Measurements from ENCODE around the gene WFIKKN2. TPM values are rescaled to one million over a fixed set of nuclear protein-coding genes. Genes with fewer than 3 reads are reported as not detected.

WFIKKN2 gene
- polyA plus RNA-seq, 1 of the 3 experiments (the other 2 are of a cell fraction) = not detected

GRCh38 chr17:50850640-50851039 is 15.3 kb downstream of the WFIKKN2 start:
- Histone ChIP-seq H3K9me3 (no peaks in the 10 kb centered on the region), H3K4me2 (no peak overlapping the region), H3K9me2 (no peaks in the 10 kb centered on the region), H3F3A (replicated peaks; ENCODE audit: insufficient read depth) (no peaks in the 10 kb centered on the region), H3K27ac (ENCODE audit: low read depth in 2 of 2, low read length in 1 of 2) (no peak overlapping the region), H3K4me1 (ENCODE audit: control insufficient read depth in 1 of 2, insufficient read depth in 2 of 2, low read depth in 1 of 2, low read length in 1 of 2) (peaks cover 0 to 9% of the 10 kb centered on the region in 2 experiments; a peak in 1 of 4 replicates), H2AFZ (ENCODE audit: low read depth) (no peak overlapping the region), H3K27me3 (ENCODE audit: insufficient read depth) (no peaks in the 10 kb centered on the region), H3K36me3 (replicated peaks in 1 of 2; ENCODE audit: control insufficient read depth in 1 of 2, insufficient read depth in 2 of 2, low read length in 1 of 2) (no peaks in the 10 kb centered on the region), H3K4me3 (ENCODE audit: low read depth in 2 of 2, low read length in 1 of 2) (no peak overlapping the region), H3K79me2 (ENCODE audit: insufficient read depth) (no peaks in the 10 kb centered on the region), H4K20me1 (ENCODE audit: insufficient read depth) (no peaks in the 10 kb centered on the region), H3K9ac (no peak overlapping the region)
- 83% methylated on average over 7 of the region's 7 CpGs for WGBS (ENCODE audit: low lambda C conversion rate)
- ChIA-PET POLR2A (interaction anchor here (0.9 to 1.0 kb wide), 3 partner anchors 10 to 102 kb away, joined by 3 to 5 read pairs (median 4); partner anchors contain the start of gene TOB1), CTCF (interaction anchor here (1.1 to 26.2 kb wide), 13 partner anchors 9 to 312 kb away, joined by 3 to 820 read pairs (median 11); partner anchors contain the start of gene TOB1)
- no peak for DNase-seq
- TF ChIP-seq NFIC (IDR thresholded peaks at IDR 0.05; ENCODE audit: borderline replicate concordance) (no peak), MXI1 (IDR thresholded peaks at IDR 0.05; ENCODE audit: low read depth, low read length) (no peak), FOXM1 (IDR thresholded peaks at IDR 0.05; ENCODE audit: low read depth) (no peak), CHD2 (IDR thresholded peaks at IDR 0.05; ENCODE audit: low read length, partially characterized antibody) (no peak), EZH2phosphoT487 (IDR thresholded peaks at IDR 0.05; ENCODE audit: borderline replicate concordance, low read depth) (no peak), IRF3 (IDR thresholded peaks at IDR 0.05; ENCODE audit: low read depth, low read length) (no peak), RFX5 (IDR thresholded peaks at IDR 0.05; ENCODE audit: low read length) (no peak), PBX3 (IDR thresholded peaks at IDR 0.05) (no peak), NRF1 (IDR thresholded peaks at IDR 0.05; ENCODE audit: low read depth, low read length) (no peak), SIN3A (IDR thresholded peaks at IDR 0.05; ENCODE audit: borderline replicate concordance, low read depth, low read length) (no peak), EP300 (IDR thresholded peaks at IDR 0.05; ENCODE audit: borderline replicate concordance in 1 of 2, low read depth in 1 of 2, low read length in 1 of 2) (no peak), POLR2AphosphoS5 (IDR thresholded peaks at IDR 0.05; ENCODE audit: low read depth, low read length) (no peak), REST (IDR thresholded peaks at IDR 0.05; ENCODE audit: low read depth, low read length) (no peak), TAF1 (IDR thresholded peaks at IDR 0.05; ENCODE audit: borderline replicate concordance, low read depth, low read length) (no peak), YY1 (IDR thresholded peaks at IDR 0.05; ENCODE audit: low read depth) (no peak), MAX (IDR thresholded peaks at IDR 0.05; ENCODE audit: low read depth) (no peak)
